ENCODE results near the gene COL4A1.

The COL4A1 gene

GRCh38 chr13:110306960-110307766 is at the start of gene COL4A1, which contains the start of gene COL4A2:
Gene COL4A1, minus strand, starts transcription at chr13:110307157. Its CDS starts 130 bp downstream, at chr13:110307027.
Gene COL4A2, plus strand, starts transcription at chr13:110307284. Its CDS starts 620 bp downstream, at chr13:110307904.
- DNase-seq (ENCODE audit: low read depth) = no peak

- no peak for DNase-seq (ENCODE audit: low read depth)
Measured at GRCh38 chr13:110356362-110356761, 49.4 kb upstream of the COL4A1 start.

GRCh38 chr13:110354715-110355473 is 47.9 kb upstream of the COL4A1 start:
- DNase-seq (ENCODE audit: low read depth) = no peak

GRCh38 chr13:110354123-110354627 is 47.2 kb upstream of the COL4A1 start:
- DNase-seq (ENCODE audit: low read depth) = no peak

- no peak for DNase-seq (ENCODE audit: low read depth)
Measured at GRCh38 chr13:110353339-110353977, 46.5 kb upstream of the COL4A1 start.

GRCh38 chr13:110352735-110353134 is 45.8 kb upstream of the COL4A1 start:
- no peak for DNase-seq (ENCODE audit: low read depth)

GRCh38 chr13:110351636-110352420 is 44.9 kb upstream of the COL4A1 start:
- no peak for DNase-seq (ENCODE audit: low read depth)

GRCh38 chr13:110350509-110350908 is 43.6 kb upstream of the COL4A1 start:
- DNase-seq (ENCODE audit: low read depth) = no peak

- DNase-seq (ENCODE audit: low read depth) = no peak
Measured at GRCh38 chr13:110350049-110350448, 43.1 kb upstream of the COL4A1 start.

GRCh38 chr13:110349239-110349638 is 42.3 kb upstream of the COL4A1 start:
- DNase-seq (ENCODE audit: low read depth) = no peak

GRCh38 chr13:110348309-110349105 is 41.5 kb upstream of the COL4A1 start:
- no peak for DNase-seq (ENCODE audit: low read depth)

- DNase-seq (ENCODE audit: low read depth) = no peak
Measured at GRCh38 chr13:110347535-110348308, 40.8 kb upstream of the COL4A1 start.

- DNase-seq (ENCODE audit: low read depth) = no peak
Measured at GRCh38 chr13:110347088-110347487, 40.1 kb upstream of the COL4A1 start.

- no peak for DNase-seq (ENCODE audit: low read depth)
Measured at GRCh38 chr13:110346661-110347067, 39.7 kb upstream of the COL4A1 start.

- no peak for DNase-seq (ENCODE audit: low read depth)
Measured at GRCh38 chr13:110345701-110346100, 38.7 kb upstream of the COL4A1 start.

- DNase-seq (ENCODE audit: low read depth) = no peak
Measured at GRCh38 chr13:110345266-110345665, 38.3 kb upstream of the COL4A1 start.

- no peak for DNase-seq (ENCODE audit: low read depth)
Measured at GRCh38 chr13:110344320-110344719, 37.4 kb upstream of the COL4A1 start.

GRCh38 chr13:110343241-110343865 is 36.4 kb upstream of the COL4A1 start:
- no peak for DNase-seq (ENCODE audit: low read depth)

GRCh38 chr13:110342474-110342873 is 35.5 kb upstream of the COL4A1 start:
- no peak for DNase-seq (ENCODE audit: low read depth)

Measured in stimulated activated CD8-positive, alpha-beta memory T cell treated with anti-CD3 and anti-CD28 coated beads, Interleukin-4, amount 100 ng/mL, for 24 hours (primary cell).